K562 (cell line): Measurements from ENCODE around the gene PRR5.

Source experiments
- THAP7 ChIP-seq: fragments of 250-450 bp; sonication (Bioruptor Pico); IDR thresholded peaks from 2 replicates; pipeline ENCODE4 v1.5.0; 2021
- TF ChIP-seq, protein P1 (sequence below), 3 experiments: IDR thresholded peaks in 2 of 3; conservative IDR thresholded peaks in 1 of 3; 2 replicates each; pipeline ENCODE4 v1.5.1; 2011 to 2012; ENCODE audit warnings: low read length in 3 of 3, mild to moderate bottlenecking in 3 of 3, control low read depth in 2 of 3, improper control_type of control experiment in 1 of 3, inconsistent platforms in 1 of 3, low read depth in 1 of 3, mixed read lengths in 1 of 3, moderate library complexity in 1 of 3; ENCODE audit not compliant: insufficient read depth in 2 of 3

- TF ChIP-seq, protein P1, sequence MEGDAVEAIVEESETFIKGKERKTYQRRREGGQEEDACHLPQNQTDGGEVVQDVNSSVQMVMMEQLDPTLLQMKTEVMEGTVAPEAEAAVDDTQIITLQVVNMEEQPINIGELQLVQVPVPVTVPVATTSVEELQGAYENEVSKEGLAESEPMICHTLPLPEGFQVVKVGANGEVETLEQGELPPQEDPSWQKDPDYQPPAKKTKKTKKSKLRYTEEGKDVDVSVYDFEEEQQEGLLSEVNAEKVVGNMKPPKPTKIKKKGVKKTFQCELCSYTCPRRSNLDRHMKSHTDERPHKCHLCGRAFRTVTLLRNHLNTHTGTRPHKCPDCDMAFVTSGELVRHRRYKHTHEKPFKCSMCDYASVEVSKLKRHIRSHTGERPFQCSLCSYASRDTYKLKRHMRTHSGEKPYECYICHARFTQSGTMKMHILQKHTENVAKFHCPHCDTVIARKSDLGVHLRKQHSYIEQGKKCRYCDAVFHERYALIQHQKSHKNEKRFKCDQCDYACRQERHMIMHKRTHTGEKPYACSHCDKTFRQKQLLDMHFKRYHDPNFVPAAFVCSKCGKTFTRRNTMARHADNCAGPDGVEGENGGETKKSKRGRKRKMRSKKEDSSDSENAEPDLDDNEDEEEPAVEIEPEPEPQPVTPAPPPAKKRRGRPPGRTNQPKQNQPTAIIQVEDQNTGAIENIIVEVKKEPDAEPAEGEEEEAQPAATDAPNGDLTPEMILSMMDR (IDR thresholded peaks at IDR 0.05 in 2 of 3, conservative IDR thresholded peaks at IDR 0.05 in 1 of 3; ENCODE audit: insufficient read depth in 2 of 3, low read depth in 1 of 3, low read length in 3 of 3) = no peak
- no peak for TF ChIP-seq THAP7 (CRISPR knock-in tag)
Observed at GRCh38 chr22:44776605-44777363, 74.8 kb downstream of the PRR5 start.
